Heart left ventricle (tissue), 16 donors: Measurements from ENCODE around the gene C8B. TPM values are rescaled to one million over a fixed set of nuclear protein-coding genes. Genes with fewer than 3 reads are reported as not detected.

Experiments
- ATAC-seq, 4 donors: fragments of 200-7000 bp; cut with Tn5 transposase; one replicate each; pipeline ENCODE4 v1.9.1; 2020 to 2022; ENCODE audit warnings: moderate library complexity in 4 of 4, mild to moderate bottlenecking in 3 of 4, moderate number of reproducible peaks in 1 of 4
- DNase-seq, 5 donors: peaks; one replicate each; pipeline ENCODE4 v3.0.0-alpha.2; 2020
- H3K27ac ChIP-seq, 12 donors: fragments of 200-600 bp; sonication (generic) in 4 of 12; one replicate each; pipeline versions ENCODE4 v1.5.0 to v1.8.0; 2016 to 2022; ENCODE audit warnings: mild to moderate bottlenecking in 2 of 12
- H3K27me3 ChIP-seq, 9 donors: fragments of 200-600 bp; sonication (generic) in 2 of 9; one replicate each; pipeline versions ENCODE4 v1.5.1 to v1.8.0; 2016 to 2022; ENCODE audit warnings: mild to moderate bottlenecking in 3 of 9
- H3K36me3 ChIP-seq, 9 donors: fragments of 200-600 bp; sonication (generic) in 2 of 9; one replicate each; pipeline versions ENCODE4 v1.5.0 to v1.8.0; 2018 to 2022; ENCODE audit warnings: mild to moderate bottlenecking in 2 of 9
- H3K4me1 ChIP-seq, 12 donors: fragments of 200-600 bp; sonication (generic) in 4 of 12; one replicate each; pipeline versions ENCODE4 v1.5.0 to v1.8.0; 2016 to 2022; ENCODE audit warnings: mild to moderate bottlenecking in 3 of 12
- H3K4me3 ChIP-seq, 12 donors: fragments of 200-600 bp; sonication (generic) in 4 of 12; one replicate each; pipeline versions ENCODE4 v1.5.0 to v1.8.0; 2017 to 2022; ENCODE audit warnings: mild to moderate bottlenecking in 9 of 12, moderate library complexity in 4 of 12
- H3K9me3 ChIP-seq, 12 donors: fragments of 200-600 bp; sonication (generic) in 4 of 12; one replicate each; pipeline versions ENCODE4 v1.5.0 to v1.8.0; 2016 to 2022; ENCODE audit warnings: mild to moderate bottlenecking in 1 of 12
- POLR2A ChIP-seq, 2 donors: fragments of 450-650 bp; IDR thresholded peaks; one replicate each; pipeline ENCODE4 v1.6.1; 2017; ENCODE audit warnings: antibody characterized with exemption in 2 of 2, mild to moderate bottlenecking in 2 of 2, moderate library complexity in 2 of 2
- WGBS, 4 donors: extraction: QIAGEN DNeasy Blood & Tissue Kit in 2 of 4; methylation state at CpG; one replicate each; pipeline versions ENCODE4 v1.1.5 to v1.1.7; 2013 to 2018; 5-methylcytosine and 5-hydroxymethylcytosine counted together
- intact Hi-C, 10 donors: fragments of 100-400 bp; cut with DNase I; formaldehyde crosslinking; loops; one replicate each; pipeline versions ENCODE4 v1.11.1 to v1.14.2; 2022
- polyA plus RNA-seq, 2 donors: library from polyadenylated mRNA; stranded (reverse); fragments of 200-250 nt; gene quantifications; one replicate each; pipeline ENCODE4 v1.2.3, GENCODE V29; 2013
- total RNA-seq, 9 donors: library from RNA; depleted of rRNA in 2 of 9; stranded (reverse); fragments of >200 nt in 2 of 9; fragmentation: NEBNext Ultra II Directional in 3 of 9; extraction: Animal tissue kit (Norgen Biotek cat#: 25700) in 3 of 9; gene quantifications; one replicate each; pipeline versions ENCODE4 v1.1.0 to v1.2.4, GENCODE V29; 2016 to 2023
- TF ChIP-seq, protein P1 (sequence below), 12 donors: fragments of 200-600 bp; sonication (generic) in 4 of 12; IDR thresholded peaks; one replicate each; pipeline versions ENCODE4 v1.5.0 to v1.8.0; 2018 to 2022; ENCODE audit warnings: antibody characterized with exemption in 12 of 12, mild to moderate bottlenecking in 5 of 12
- donor health status: ischemic (EF 13 %, LVEDD 7.1; RV severe dilation, severe dysfunction).
- donor health status: healthy with polysubstance abuse.
- donor health status: DM: no; HTN: yes; CAD: no.
- donor health status: DM: no; HTN: no; CAD: no.
- donor health status: ischemic (EF 25% LVEDD 6.9; RV normal size, moderate dysfunction).
- donor health status: ischemic (EF 25% LVEDD 5.7; RV mildly dilated, moderate dysfunction).
- donor health status: healthy.
- donor health status: DM: yes; HTN: yes; CAD: no.
- donor health status: ischemic (EF 35%, LVEDD 5.7; RV mildly dilated, moderate dysfunction).
- donor health status: nonischemic (EF 11% LVEDD 7.7; RV severe dilation, severe dysfunction).
- donor health status: DM: yes; HTN: yes; CAD: no.
- donor health status: PGD.
- donor health status: ischemic (EF 29% LVEDD 5.4; RV normal size, mild dysfunction).
- donor health status: nonischemic (EF 23%, LVEDD 6.1; RV moderate dilation, normal function).

The C8B gene
- total and polyA plus RNA-seq, 11 donors = not detected

DNA sequence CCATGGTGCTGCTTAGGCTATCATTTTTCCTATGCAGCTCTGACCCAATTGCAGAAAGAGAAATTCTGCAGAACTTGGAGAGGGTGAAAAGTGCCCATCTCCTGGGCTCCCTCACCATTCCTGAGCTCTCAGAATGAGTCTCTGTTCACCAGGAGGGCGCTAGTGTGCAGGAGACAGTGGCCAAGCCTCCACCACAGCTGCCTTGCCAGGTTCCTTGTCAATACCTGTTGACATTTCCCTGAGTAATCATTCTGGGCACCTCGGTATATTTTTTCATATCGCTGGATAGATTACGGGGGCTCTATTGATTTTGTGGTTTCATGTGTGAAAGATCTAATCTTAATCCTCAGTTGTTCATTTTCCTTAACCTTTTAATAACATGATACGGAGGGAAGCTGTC is 13.0 kb upstream of the C8B start:
- H3K27me3 ChIP-seq = no peaks in the 10 kb centered on the region
- no peaks in the 10 kb centered on the region for H3K36me3 ChIP-seq
- H3K27ac ChIP-seq = no peak overlapping the region
- WGBS, 4 donors = 84 to 95% (median 87%) methylated on average over 5 of the region's 5 CpGs
- no peak for TF ChIP-seq POLR2A (IDR thresholded peaks at IDR 0.05)
- no peak for ATAC-seq
- no peak overlapping the region for H3K4me3 ChIP-seq
- H3K4me1 ChIP-seq = peaks cover 0 to 4% (median 0%) of the 10 kb centered on the region in 12 donors
- H3K9me3 ChIP-seq = no peaks in the 10 kb centered on the region
- intact Hi-C loops = loop anchor here in 2 of 10 donors (10.0 kb wide), 1 partner anchor 144 kb away; no protein-coding TSS in a partner anchor
- DNase-seq = no peak

DNA sequence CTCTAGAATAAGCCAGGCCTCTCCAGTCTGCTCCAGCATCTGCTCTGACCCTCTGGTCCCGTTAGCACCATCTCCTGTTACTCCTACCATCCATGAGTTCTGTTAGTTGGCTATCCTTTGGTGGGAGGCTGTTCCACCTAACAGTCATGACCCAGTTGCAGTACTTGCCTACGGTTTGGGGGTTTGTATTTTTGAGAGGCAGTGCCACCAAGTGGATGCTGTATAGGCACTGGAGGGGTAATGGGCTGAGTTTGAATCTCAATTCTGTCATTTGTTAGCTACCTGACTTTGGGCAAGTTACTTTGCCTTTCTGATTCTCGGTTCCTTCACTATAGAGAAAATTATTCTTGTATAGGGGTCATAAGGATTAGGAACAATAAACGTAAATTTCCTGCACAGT is 12.1 kb upstream of the C8B start:
- no peak for ATAC-seq
- intact Hi-C loops = loop anchor here in 2 of 10 donors (10.0 kb wide), 1 partner anchor 143 kb away; no protein-coding TSS in a partner anchor
- H3K4me1 ChIP-seq = peaks cover 0 to 4% (median 0%) of the 10 kb centered on the region in 12 donors
- no peak overlapping the region for H3K4me3 ChIP-seq
- TF ChIP-seq, protein P1, sequence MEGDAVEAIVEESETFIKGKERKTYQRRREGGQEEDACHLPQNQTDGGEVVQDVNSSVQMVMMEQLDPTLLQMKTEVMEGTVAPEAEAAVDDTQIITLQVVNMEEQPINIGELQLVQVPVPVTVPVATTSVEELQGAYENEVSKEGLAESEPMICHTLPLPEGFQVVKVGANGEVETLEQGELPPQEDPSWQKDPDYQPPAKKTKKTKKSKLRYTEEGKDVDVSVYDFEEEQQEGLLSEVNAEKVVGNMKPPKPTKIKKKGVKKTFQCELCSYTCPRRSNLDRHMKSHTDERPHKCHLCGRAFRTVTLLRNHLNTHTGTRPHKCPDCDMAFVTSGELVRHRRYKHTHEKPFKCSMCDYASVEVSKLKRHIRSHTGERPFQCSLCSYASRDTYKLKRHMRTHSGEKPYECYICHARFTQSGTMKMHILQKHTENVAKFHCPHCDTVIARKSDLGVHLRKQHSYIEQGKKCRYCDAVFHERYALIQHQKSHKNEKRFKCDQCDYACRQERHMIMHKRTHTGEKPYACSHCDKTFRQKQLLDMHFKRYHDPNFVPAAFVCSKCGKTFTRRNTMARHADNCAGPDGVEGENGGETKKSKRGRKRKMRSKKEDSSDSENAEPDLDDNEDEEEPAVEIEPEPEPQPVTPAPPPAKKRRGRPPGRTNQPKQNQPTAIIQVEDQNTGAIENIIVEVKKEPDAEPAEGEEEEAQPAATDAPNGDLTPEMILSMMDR (IDR thresholded peaks at IDR 0.05) = no peak
- TF ChIP-seq POLR2A (IDR thresholded peaks at IDR 0.05) = no peak
- no peak overlapping the region for H3K27ac ChIP-seq
- H3K27me3 ChIP-seq = no peaks in the 10 kb centered on the region
- no peaks in the 10 kb centered on the region for H3K36me3 ChIP-seq
- no peak for DNase-seq
- H3K9me3 ChIP-seq = no peaks in the 10 kb centered on the region
- 84 to 90% (median 86%) methylated on average over 4 of the region's 4 CpGs for WGBS, 4 donors

DNA sequence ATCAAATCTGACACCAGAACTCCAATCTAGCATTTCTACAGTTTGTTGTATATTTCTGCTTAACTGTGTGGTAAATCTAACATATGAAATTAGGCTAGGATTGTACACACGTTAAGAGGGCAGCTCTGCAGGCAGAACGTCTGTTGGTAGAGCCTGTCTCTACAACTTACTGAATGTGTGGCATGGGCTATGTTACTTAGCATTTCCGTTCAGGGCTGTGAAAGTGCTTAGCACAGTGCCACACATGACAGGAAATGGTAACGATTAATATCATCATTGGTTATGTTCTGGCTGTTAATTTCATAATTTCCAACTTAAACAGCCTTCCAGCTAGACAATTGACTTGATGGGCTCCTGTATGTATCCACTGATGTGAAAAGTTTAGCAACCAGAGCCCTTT is 9.6 kb upstream of the C8B start:
- TF ChIP-seq, protein P1 (IDR thresholded peaks at IDR 0.05) = no peak
- no peak for TF ChIP-seq POLR2A (IDR thresholded peaks at IDR 0.05)
- WGBS, 4 donors = 67 to 73% (median 70%) methylated on average over 4 of the region's 4 CpGs
- intact Hi-C loops = loop anchor here in 2 of 10 donors (10.0 kb wide), 1 partner anchor 141 kb away; no protein-coding TSS in a partner anchor
- peaks cover 0 to 4% (median 0%) of the 10 kb centered on the region in 12 donors for H3K4me1 ChIP-seq
- H3K27ac ChIP-seq = no peak overlapping the region
- H3K36me3 ChIP-seq = no peaks in the 10 kb centered on the region
- H3K9me3 ChIP-seq = no peaks in the 10 kb centered on the region
- DNase-seq = no peak
- no peaks in the 10 kb centered on the region for H3K27me3 ChIP-seq
- ATAC-seq = no peak
- no peak overlapping the region for H3K4me3 ChIP-seq

DNA sequence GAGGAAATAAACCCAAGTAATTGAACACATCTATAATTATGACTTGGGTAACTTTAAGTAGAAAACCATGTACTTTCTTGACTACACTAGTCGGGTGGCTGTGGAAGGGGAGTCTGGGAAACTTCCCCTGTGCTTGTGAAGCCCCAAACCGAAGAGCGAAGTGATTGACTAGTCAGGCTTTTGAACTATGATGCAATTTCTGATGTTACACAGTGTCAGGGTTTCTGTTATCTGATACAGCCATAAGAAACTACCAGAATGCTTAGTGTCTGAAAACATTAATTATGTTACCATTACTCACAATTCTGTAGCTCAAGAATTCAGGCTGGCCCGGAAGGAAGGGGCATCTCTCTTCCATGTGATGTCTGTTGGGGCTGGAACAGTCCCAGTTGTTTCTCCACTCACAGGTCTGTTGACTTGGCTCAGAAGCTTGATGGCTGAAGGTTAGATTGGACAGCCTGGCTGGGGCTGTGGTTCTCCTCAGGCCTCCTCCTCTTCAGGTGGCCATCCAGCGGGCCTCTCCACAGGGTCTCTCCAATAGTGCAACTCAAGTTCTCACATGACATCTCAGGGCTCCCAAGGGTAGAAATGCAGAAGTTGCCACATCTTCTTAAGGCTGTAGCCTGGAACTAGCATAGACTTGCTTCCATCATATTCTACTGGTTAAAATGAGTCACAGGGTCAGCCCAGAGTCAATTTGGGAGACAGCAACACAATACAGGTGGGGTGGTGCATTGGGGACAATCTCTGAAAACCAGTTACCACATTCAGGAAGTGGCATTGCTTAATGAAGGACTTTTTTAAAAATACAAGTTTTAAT is 8.3 kb upstream of the C8B start:
- Histone ChIP-seq H3K4me1 (no peaks in the 10 kb centered on the region), H3K9me3 (no peaks in the 10 kb centered on the region), H3K36me3 (no peaks in the 10 kb centered on the region), H3K4me3 (no peak overlapping the region), H3K27me3 (no peaks in the 10 kb centered on the region), H3K27ac (no peak overlapping the region)
- intact Hi-C loops = loop anchor here in 2 of 10 donors (10.0 kb wide), 1 partner anchor 139 kb away; no protein-coding TSS in a partner anchor
- ATAC-seq (no peak), DNase-seq (no peak)
- 74 to 86% (median 78%) methylated on average over 5 of the region's 5 CpGs for WGBS, 4 donors
- TF ChIP-seq, protein P1 (IDR thresholded peaks at IDR 0.05) = no peak
- no peak for TF ChIP-seq POLR2A (IDR thresholded peaks at IDR 0.05)
